ENCODE measurements around the gene MYH2.

MYH2 gene

GRCh38 chr17:10477701-10478100 lies 71.8 kb downstream of the MYH2 start:
- no peaks in the 10 kb centered on the region for H3F3A ChIP-seq (ENCODE audit: low read depth)
- no peak overlapping the region for H3K4me3 ChIP-seq (ENCODE audit: low read length, poor library complexity, severe bottlenecking)
- H3K27me3 ChIP-seq (ENCODE audit: insufficient read depth, low read length, poor library complexity, severe bottlenecking): no peaks in the 10 kb centered on the region
- no peak overlapping the region for H2AFZ ChIP-seq (ENCODE audit: low read length)
- H3K9me2 ChIP-seq (replicated peaks; ENCODE audit: low read depth, low read length): no peaks in the 10 kb centered on the region
- H3K4me2 ChIP-seq (ENCODE audit: low read depth, low read length, poor library complexity, severe bottlenecking): no peak overlapping the region
- TF ChIP-seq, protein P1, sequence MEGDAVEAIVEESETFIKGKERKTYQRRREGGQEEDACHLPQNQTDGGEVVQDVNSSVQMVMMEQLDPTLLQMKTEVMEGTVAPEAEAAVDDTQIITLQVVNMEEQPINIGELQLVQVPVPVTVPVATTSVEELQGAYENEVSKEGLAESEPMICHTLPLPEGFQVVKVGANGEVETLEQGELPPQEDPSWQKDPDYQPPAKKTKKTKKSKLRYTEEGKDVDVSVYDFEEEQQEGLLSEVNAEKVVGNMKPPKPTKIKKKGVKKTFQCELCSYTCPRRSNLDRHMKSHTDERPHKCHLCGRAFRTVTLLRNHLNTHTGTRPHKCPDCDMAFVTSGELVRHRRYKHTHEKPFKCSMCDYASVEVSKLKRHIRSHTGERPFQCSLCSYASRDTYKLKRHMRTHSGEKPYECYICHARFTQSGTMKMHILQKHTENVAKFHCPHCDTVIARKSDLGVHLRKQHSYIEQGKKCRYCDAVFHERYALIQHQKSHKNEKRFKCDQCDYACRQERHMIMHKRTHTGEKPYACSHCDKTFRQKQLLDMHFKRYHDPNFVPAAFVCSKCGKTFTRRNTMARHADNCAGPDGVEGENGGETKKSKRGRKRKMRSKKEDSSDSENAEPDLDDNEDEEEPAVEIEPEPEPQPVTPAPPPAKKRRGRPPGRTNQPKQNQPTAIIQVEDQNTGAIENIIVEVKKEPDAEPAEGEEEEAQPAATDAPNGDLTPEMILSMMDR (conservative IDR thresholded peaks at IDR 0.05; ENCODE audit: low read length): no peak
- no peak for TF ChIP-seq EZH2phosphoT487 (IDR thresholded peaks at IDR 0.05; ENCODE audit: borderline replicate concordance)
- H3K79me2 ChIP-seq (ENCODE audit: insufficient read depth, low read length): no peaks in the 10 kb centered on the region
- H3K9me3 ChIP-seq (ENCODE audit: insufficient read depth, low read depth, low read length): no peaks in the 10 kb centered on the region
- no peak overlapping the region for H3K9ac ChIP-seq (ENCODE audit: low read depth, low read length, poor library complexity, severe bottlenecking)
- H3K36me3 ChIP-seq (ENCODE audit: insufficient read depth, low read length): no peaks in the 10 kb centered on the region
- H4K20me1 ChIP-seq (ENCODE audit: insufficient read depth, low read length, poor library complexity, severe bottlenecking): no peaks in the 10 kb centered on the region
- H3K4me1 ChIP-seq (ENCODE audit: insufficient read depth, low read length, poor library complexity, severe bottlenecking): no peaks in the 10 kb centered on the region

- Histone ChIP-seq H3K27me3 (ENCODE audit: insufficient read depth, low read length, poor library complexity, severe bottlenecking) (no peaks in the 10 kb centered on the region), H3K79me2 (ENCODE audit: insufficient read depth, low read length) (no peaks in the 10 kb centered on the region), H3K4me1 (ENCODE audit: insufficient read depth, low read length, poor library complexity, severe bottlenecking) (no peaks in the 10 kb centered on the region), H3K36me3 (ENCODE audit: insufficient read depth, low read length) (no peaks in the 10 kb centered on the region), H3K4me3 (ENCODE audit: low read length, poor library complexity, severe bottlenecking) (no peak overlapping the region), H3K4me2 (ENCODE audit: low read depth, low read length, poor library complexity, severe bottlenecking) (no peak overlapping the region), H2AFZ (ENCODE audit: low read length) (no peak overlapping the region), H3K9me3 (ENCODE audit: insufficient read depth, low read depth, low read length) (no peaks in the 10 kb centered on the region), H3K9me2 (replicated peaks; ENCODE audit: low read depth, low read length) (no peaks in the 10 kb centered on the region), H3K9ac (ENCODE audit: low read depth, low read length, poor library complexity, severe bottlenecking) (no peak overlapping the region), H3F3A (ENCODE audit: low read depth) (no peaks in the 10 kb centered on the region), H4K20me1 (ENCODE audit: insufficient read depth, low read length, poor library complexity, severe bottlenecking) (no peaks in the 10 kb centered on the region)
- TF ChIP-seq EZH2phosphoT487 (IDR thresholded peaks at IDR 0.05; ENCODE audit: borderline replicate concordance): no peak
- TF ChIP-seq, protein P1 (conservative IDR thresholded peaks at IDR 0.05; ENCODE audit: low read length): no peak
Measured at GRCh38 chr17:10474536-10474935, 74.9 kb downstream of the MYH2 start.

GRCh38 chr17:10471858-10472257 lies 77.6 kb downstream of the MYH2 start:
- Histone ChIP-seq H3K36me3 (ENCODE audit: insufficient read depth, low read length) (no peaks in the 10 kb centered on the region), H3K9ac (ENCODE audit: low read depth, low read length, poor library complexity, severe bottlenecking) (no peak overlapping the region), H3K27me3 (ENCODE audit: insufficient read depth, low read length, poor library complexity, severe bottlenecking) (no peaks in the 10 kb centered on the region), H3K4me1 (ENCODE audit: insufficient read depth, low read length, poor library complexity, severe bottlenecking) (no peaks in the 10 kb centered on the region), H3K4me3 (ENCODE audit: low read length, poor library complexity, severe bottlenecking) (no peak overlapping the region), H3K79me2 (ENCODE audit: insufficient read depth, low read length) (no peaks in the 10 kb centered on the region), H4K20me1 (ENCODE audit: insufficient read depth, low read length, poor library complexity, severe bottlenecking) (no peaks in the 10 kb centered on the region), H3K9me2 (replicated peaks; ENCODE audit: low read depth, low read length) (no peaks in the 10 kb centered on the region), H2AFZ (ENCODE audit: low read length) (no peak overlapping the region), H3K4me2 (ENCODE audit: low read depth, low read length, poor library complexity, severe bottlenecking) (no peak overlapping the region), H3K9me3 (ENCODE audit: insufficient read depth, low read depth, low read length) (no peaks in the 10 kb centered on the region), H3F3A (ENCODE audit: low read depth) (no peaks in the 10 kb centered on the region)
- no peak for TF ChIP-seq EZH2phosphoT487 (IDR thresholded peaks at IDR 0.05; ENCODE audit: borderline replicate concordance)
- TF ChIP-seq, protein P1 (conservative IDR thresholded peaks at IDR 0.05; ENCODE audit: low read length): no peak
